Measurements from ENCODE around the gene HHIP.
"Not testable (repeated sequence)": the region's sequence is repeated elsewhere in the genome, so short reads cannot be mapped to it uniquely, and the experiment has no call there.

Gene HHIP

DNA sequence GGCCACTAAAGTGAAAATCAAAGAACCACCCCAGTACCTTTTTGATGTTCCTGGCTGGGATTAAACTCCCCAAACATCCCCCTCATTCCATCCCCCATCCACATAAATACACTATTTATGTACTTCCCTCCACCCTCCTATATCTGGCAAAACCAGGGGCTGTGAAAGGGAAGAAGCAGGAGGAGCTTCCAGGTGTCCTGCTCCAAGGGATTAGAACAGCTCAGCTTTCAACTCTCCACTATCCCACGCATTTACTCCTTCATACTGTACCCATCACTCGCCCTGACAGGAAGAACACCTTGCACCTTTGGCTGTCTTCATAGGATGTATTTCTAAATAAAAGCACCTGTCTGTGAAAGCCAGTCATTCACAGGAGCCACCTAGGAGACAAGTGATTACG, 140.0 kb downstream of the HHIP start:
- no peak for DNase-seq
- Histone ChIP-seq H3K36me3 (ENCODE audit: control insufficient read depth, insufficient read depth, low read length) (no peaks in the 10 kb centered on the region), H3K27ac (ENCODE audit: insufficient read depth, low read length, poor library complexity, severe bottlenecking) (no peak overlapping the region), H3K9me3 (ENCODE audit: control insufficient read depth, low read length) (no peaks in the 10 kb centered on the region), H3K4me1 (ENCODE audit: control insufficient read depth, insufficient read depth, low read length, poor library complexity, severe bottlenecking) (no peaks in the 10 kb centered on the region), H3K4me3 (ENCODE audit: insufficient read depth, low read depth, low read length, poor library complexity, severe bottlenecking) (no peak overlapping the region), H3K27me3 (replicated peaks; ENCODE audit: control insufficient read depth, insufficient read depth, low read length, poor library complexity, severe bottlenecking) (no peaks in the 10 kb centered on the region)

GRCh38 chr4:144787365-144788258, 141.7 kb downstream of the HHIP start:
- H3K4me1 ChIP-seq (ENCODE audit: control insufficient read depth, insufficient read depth, low read length, poor library complexity, severe bottlenecking), result no peaks in the 10 kb centered on the region
- no peak for DNase-seq

GRCh38 chr4:144788469-144788868, 142.5 kb downstream of the HHIP start:
- no peak for DNase-seq
- Histone ChIP-seq H3K4me1 (ENCODE audit: control insufficient read depth, insufficient read depth, low read length, poor library complexity, severe bottlenecking) (no peaks in the 10 kb centered on the region), H3K4me3 (ENCODE audit: insufficient read depth, low read depth, low read length, poor library complexity, severe bottlenecking) (no peak overlapping the region), H3K36me3 (ENCODE audit: control insufficient read depth, insufficient read depth, low read length) (no peaks in the 10 kb centered on the region), H3K27ac (ENCODE audit: insufficient read depth, low read length, poor library complexity, severe bottlenecking) (no peak overlapping the region), H3K9me3 (ENCODE audit: control insufficient read depth, low read length) (no peaks in the 10 kb centered on the region), H3K27me3 (replicated peaks; ENCODE audit: control insufficient read depth, insufficient read depth, low read length, poor library complexity, severe bottlenecking) (no peaks in the 10 kb centered on the region)

More at GRCh38 chr4:144787365-144788258, 141.7 kb downstream of the HHIP start:
- Histone ChIP-seq H3K36me3 (ENCODE audit: control insufficient read depth, insufficient read depth, low read length) (no peaks in the 10 kb centered on the region), H3K4me3 (ENCODE audit: insufficient read depth, low read depth, low read length, poor library complexity, severe bottlenecking) (no peak overlapping the region), H3K9me3 (ENCODE audit: control insufficient read depth, low read length) (no peaks in the 10 kb centered on the region), H3K27me3 (replicated peaks; ENCODE audit: control insufficient read depth, insufficient read depth, low read length, poor library complexity, severe bottlenecking) (no peaks in the 10 kb centered on the region), H3K27ac (ENCODE audit: insufficient read depth, low read length, poor library complexity, severe bottlenecking) (no peak overlapping the region)

GRCh38 chr4:144791933-144792332, 146.0 kb downstream of the HHIP start:
- not testable (repeated sequence) for DNase-seq; H3K4me3 ChIP-seq (ENCODE audit: insufficient read depth, low read depth, low read length, poor library complexity, severe bottlenecking); H3K27ac ChIP-seq (ENCODE audit: insufficient read depth, low read length, poor library complexity, severe bottlenecking); H3K36me3 ChIP-seq (ENCODE audit: control insufficient read depth, insufficient read depth, low read length); H3K27me3 ChIP-seq (replicated peaks; ENCODE audit: control insufficient read depth, insufficient read depth, low read length, poor library complexity, severe bottlenecking); H3K4me1 ChIP-seq (ENCODE audit: control insufficient read depth, insufficient read depth, low read length, poor library complexity, severe bottlenecking); H3K9me3 ChIP-seq (ENCODE audit: control insufficient read depth, low read length)
